Measurements from ENCODE around the gene PRCC. TPM values are rescaled to one million over a fixed set of nuclear protein-coding genes. Genes with fewer than 3 reads are reported as not detected.

The PRCC gene
- total and polyA plus RNA-seq, 2 of the 13 experiments (the other 11 are each of a cell fraction or from before 2014, with no cell fraction given): 24.2 to 40.5 TPM

GRCh38 chr1:156848461-156849150 lies 81.3 kb downstream of the PRCC start (continued):
- no peak for TF ChIP-seq AHDC1 (CRISPR knock-in tag; IDR thresholded peaks at IDR 0.05; ENCODE audit: borderline replicate concordance)
- no peak for TF ChIP-seq PCBP1 (IDR thresholded peaks at IDR 0.05; ENCODE audit: borderline replicate concordance, low read depth, low read length)
- TF ChIP-seq PHB2 (IDR thresholded peaks at IDR 0.05; ENCODE audit: partially characterized antibody): no peak
- no peak for TF ChIP-seq GPBP1L1 (CRISPR knock-in tag; IDR thresholded peaks at IDR 0.05)
- TF ChIP-seq ZFP1 (CRISPR knock-in tag; IDR thresholded peaks at IDR 0.05): no peak
- no peak for TF ChIP-seq KMT2B (CRISPR knock-in tag; IDR thresholded peaks at IDR 0.05)
- TF ChIP-seq BORCS8-MEF2B (CRISPR knock-in tag; IDR thresholded peaks at IDR 0.05): no peak
- TF ChIP-seq NFKBIZ (CRISPR knock-in tag; IDR thresholded peaks at IDR 0.05): no peak
- TF ChIP-seq ZBTB14 (CRISPR knock-in tag; IDR thresholded peaks at IDR 0.05): no peak
- no peak for TF ChIP-seq HMGXB3 (CRISPR knock-in tag; IDR thresholded peaks at IDR 0.05; ENCODE audit: borderline replicate concordance)
